NB4 (cell line): Measurements from ENCODE around the gene OSBPL10.

ENCODE experiments used
- CTCF ChIP-seq: IDR thresholded peaks from one replicate; pipeline ENCODE4 v1.5.1; 2012; ENCODE audit warnings: low read depth, low read length
- POLR2A ChIP-seq: IDR thresholded peaks from 2 replicates; pipeline ENCODE4 v1.6.1; 2011; ENCODE audit warnings: mild to moderate bottlenecking; ENCODE audit not compliant: insufficient read length; ENCODE audit errors: extremely low read depth

GRCh38 chr3:31977736-31978135, 3.3 kb downstream of the OSBPL10 start:
- no peak for TF ChIP-seq CTCF
- TF ChIP-seq POLR2A, result no peak
